Left ventricle myocardium inferior (tissue), 1 donor: ENCODE data around the gene FRY. TPM values are rescaled to one million over a fixed set of nuclear protein-coding genes. Genes with fewer than 3 reads are reported as not detected.

ENCODE experiments used
- DNase-seq: peaks from one replicate; pipeline ENCODE4 v3.0.0-alpha.2; 2020
- H3K27ac ChIP-seq: fragments of 200-600 bp; replicated peaks from 2 replicates; pipeline ENCODE4 v1.8.0; 2021
- H3K27me3 ChIP-seq: fragments of 200-600 bp; 2 replicates; pipeline ENCODE4 v1.8.0; 2021; ENCODE audit warnings: low read depth
- H3K36me3 ChIP-seq: fragments of 200-600 bp; 2 replicates; pipeline ENCODE4 v1.8.0; 2021
- H3K4me1 ChIP-seq: fragments of 200-600 bp; 2 replicates; pipeline ENCODE4 v1.8.0; 2021
- H3K4me3 ChIP-seq: fragments of 200-600 bp; 2 replicates; pipeline ENCODE4 v1.8.0; 2021; ENCODE audit warnings: mild to moderate bottlenecking, moderate library complexity
- H3K9me3 ChIP-seq: fragments of 200-600 bp; replicated peaks from 2 replicates; pipeline ENCODE4 v1.8.0; 2021
- CTCF ChIP-seq: fragments of 200-600 bp; IDR thresholded peaks from 2 replicates; pipeline ENCODE4 v1.8.0; 2021; ENCODE audit warnings: antibody characterized with exemption, mild to moderate bottlenecking, borderline replicate concordance
- intact Hi-C: fragments of 100-400 bp; cut with micrococcal nuclease; formaldehyde crosslinking; loops from one replicate; pipeline ENCODE4 v1.11.0; 2022
- total RNA-seq: library from RNA; stranded (reverse); fragmentation: NEBNext Ultra II Directional; extraction: Animal tissue kit (Norgen Biotek cat#: 25700); gene quantifications from one replicate; pipeline ENCODE4 v1.2.1, GENCODE V29; 2021
- donor health status: DM: no; HTN: yes; CAD: no; lungs with severe emphysema.

The FRY gene
- total RNA-seq, 1 donor from 2014 or later = 167 TPM

GRCh38 chr13:32029684-32030083, 1.9 kb upstream of the FRY start:
- no peak for DNase-seq
- H3K4me3 ChIP-seq = no peak overlapping the region
- peaks cover 17% of the 10 kb centered on the region for H3K4me1 ChIP-seq
- no peak for TF ChIP-seq CTCF
- H3K36me3 ChIP-seq = no peaks in the 10 kb centered on the region
- H3K9me3 ChIP-seq = no peaks in the 10 kb centered on the region
- intact Hi-C loops = no loop called here
- H3K27me3 ChIP-seq = no peaks in the 10 kb centered on the region
- no peak overlapping the region for H3K27ac ChIP-seq

- H3K4me1 ChIP-seq = peaks cover 35% of the 10 kb centered on the region
- no peaks in the 10 kb centered on the region for H3K9me3 ChIP-seq
- intact Hi-C loops = no loop called here
- H3K27ac ChIP-seq = peak overlapping the region; percentile 77
- TF ChIP-seq CTCF = no peak
- H3K27me3 ChIP-seq = no peaks in the 10 kb centered on the region
- H3K4me3 ChIP-seq = peak overlapping the region; percentile 77
- no peak for DNase-seq
- H3K36me3 ChIP-seq = no peaks in the 10 kb centered on the region
These were observed 319 bp downstream of the FRY start for GRCh38 chr13:32031815-32032370.

GRCh38 chr13:32032759-32033158, 1.2 kb downstream of the FRY start:
- no peaks in the 10 kb centered on the region for H3K27me3 ChIP-seq
- no peak for TF ChIP-seq CTCF
- intact Hi-C loops = no loop called here
- no peak overlapping the region for H3K27ac ChIP-seq
- H3K36me3 ChIP-seq = no peaks in the 10 kb centered on the region
- DNase-seq = no peak
- peaks cover 43% of the 10 kb centered on the region for H3K4me1 ChIP-seq
- H3K4me3 ChIP-seq = no peak overlapping the region
- H3K9me3 ChIP-seq = no peaks in the 10 kb centered on the region

- no peak for TF ChIP-seq CTCF
- H3K4me1 ChIP-seq = peaks cover 43% of the 10 kb centered on the region
- intact Hi-C loops = no loop called here
- DNase-seq = no peak
- no peak overlapping the region for H3K4me3 ChIP-seq
- no peaks in the 10 kb centered on the region for H3K9me3 ChIP-seq
- H3K36me3 ChIP-seq = no peaks in the 10 kb centered on the region
- H3K27me3 ChIP-seq = no peaks in the 10 kb centered on the region
- no peak overlapping the region for H3K27ac ChIP-seq
These were observed 2.2 kb downstream of the FRY start for GRCh38 chr13:32033744-32034143.

GRCh38 chr13:32035716-32036115, 4.1 kb downstream of the FRY start:
- Histone ChIP-seq H3K36me3 (no peaks in the 10 kb centered on the region), H3K4me3 (no peak overlapping the region), H3K27me3 (no peaks in the 10 kb centered on the region), H3K9me3 (no peaks in the 10 kb centered on the region), H3K4me1 (peaks cover 52% of the 10 kb centered on the region), H3K27ac (no peak overlapping the region)
- intact Hi-C loops = no loop called here
- no peak for TF ChIP-seq CTCF
- no peak for DNase-seq
